Liver (tissue), 9 donors: ENCODE measurements around the gene ECI1. TPM values are rescaled to one million over a fixed set of nuclear protein-coding genes. Genes with fewer than 3 reads are reported as not detected.

Source experiments
- DNase-seq: peaks from one replicate; pipeline ENCODE4 v3.0.0-alpha.2; 2017; ENCODE audit warnings: low spot score
- H3K27ac ChIP-seq, 2 donors: one replicate each; pipeline ENCODE4 v1.7.0; 2013; ENCODE audit warnings: inconsistent platforms in 2 of 2, low read length in 2 of 2, control low read depth in 1 of 2, low read depth in 1 of 2, mild to moderate bottlenecking in 1 of 2
- H3K27me3 ChIP-seq, 4 donors: one replicate each; pipeline versions ENCODE4 v1.6.1 to v1.7.0; 2013; ENCODE audit warnings: low read length in 3 of 4, inconsistent platforms in 1 of 4, mild to moderate bottlenecking in 1 of 4, moderate library complexity in 1 of 4; ENCODE audit not compliant: control insufficient read depth in 4 of 4, insufficient read depth in 4 of 4
- H3K36me3 ChIP-seq, 4 donors: one replicate each; pipeline versions ENCODE4 v1.6.1 to v1.7.0; 2013; ENCODE audit warnings: low read length in 3 of 4, mild to moderate bottlenecking in 3 of 4, low read depth in 1 of 4, moderate library complexity in 1 of 4; ENCODE audit not compliant: control insufficient read depth in 4 of 4, insufficient read depth in 3 of 4
- H3K4me1 ChIP-seq, 4 donors: one replicate each; pipeline versions ENCODE4 v1.6.1 to v1.7.0; 2013; ENCODE audit warnings: low read length in 3 of 4, mild to moderate bottlenecking in 3 of 4, moderate library complexity in 1 of 4; ENCODE audit not compliant: control insufficient read depth in 4 of 4, insufficient read depth in 4 of 4
- H3K4me3 ChIP-seq, 3 donors: one replicate each; pipeline versions ENCODE4 v1.6.1 to v1.7.0; 2013; ENCODE audit warnings: low read length in 3 of 3, control low read depth in 1 of 3, low read depth in 1 of 3, mild to moderate bottlenecking in 1 of 3
- H3K9ac ChIP-seq, 2 donors: one replicate each; pipeline ENCODE4 v1.7.0; 2013; ENCODE audit warnings: low read length in 2 of 2, mild to moderate bottlenecking in 2 of 2, moderate library complexity in 2 of 2, control low read depth in 1 of 2, low read depth in 1 of 2
- H3K9me3 ChIP-seq, 4 donors: one replicate each; pipeline versions ENCODE4 v1.6.1 to v1.7.0; 2013; ENCODE audit warnings: low read length in 3 of 4; ENCODE audit not compliant: control insufficient read depth in 4 of 4
- CTCF ChIP-seq: fragments of 150-350 bp; IDR thresholded peaks from 2 replicates; pipeline ENCODE4 v1.5.1; 2017; ENCODE audit warnings: improper control_type of control experiment, low read depth, low read length; ENCODE audit not compliant: missing input control
- EGR1 ChIP-seq, 2 donors: IDR thresholded peaks; 2 replicates each; pipeline ENCODE4 v1.6.1; 2016 to 2018; ENCODE audit warnings: antibody characterized with exemption in 2 of 2, low read depth in 2 of 2
- FOXA2 ChIP-seq: IDR thresholded peaks from 2 replicates; pipeline ENCODE4 v1.6.1; 2016; ENCODE audit warnings: antibody characterized with exemption
- GABPA ChIP-seq, 2 donors: IDR thresholded peaks in 1 of 2; conservative IDR thresholded peaks in 1 of 2; 2 replicates each; pipeline ENCODE4 v1.6.1; 2016; ENCODE audit warnings: antibody characterized with exemption in 2 of 2, mild to moderate bottlenecking in 1 of 2, moderate library complexity in 1 of 2
- NR2F2 ChIP-seq: IDR thresholded peaks from 2 replicates; pipeline ENCODE4 v1.6.1; 2016; ENCODE audit warnings: antibody characterized with exemption
- RAD21 ChIP-seq, 2 donors: IDR thresholded peaks; 2 replicates each; pipeline ENCODE4 v1.6.1; 2016; ENCODE audit warnings: antibody characterized with exemption in 2 of 2, mild to moderate bottlenecking in 2 of 2
- REST ChIP-seq: IDR thresholded peaks from 2 replicates; pipeline ENCODE4 v1.6.1; 2016; ENCODE audit warnings: antibody characterized with exemption, mild to moderate bottlenecking
- SP1 ChIP-seq: IDR thresholded peaks from 2 replicates; pipeline ENCODE4 v1.6.1; 2018; ENCODE audit warnings: antibody characterized with exemption, mild to moderate bottlenecking
- ZBTB33 ChIP-seq: IDR thresholded peaks from 2 replicates; pipeline ENCODE4 v1.6.1; 2016; ENCODE audit warnings: antibody characterized with exemption
- WGBS: extraction: QIAGEN DNeasy Blood & Tissue Kit; methylation state at CpG from one replicate; pipeline ENCODE4 v1.1.7; 2013; 5-methylcytosine and 5-hydroxymethylcytosine counted together
- polyA plus RNA-seq, 2 donors: library from polyadenylated mRNA; stranded (reverse) in 1 of 2; unstranded in 1 of 2; fragments of 200-250 nt in 1 of 2; fragments of >200 nt in 1 of 2; fragmentation: Nextera tagmentation in 1 of 2; extraction: Ambion mirVana in 1 of 2; gene quantifications; one replicate each; pipeline versions ENCODE4 v1.2.1 to v1.2.3, GENCODE V29; 2013 to 2015
- total RNA-seq, 2 donors: library from RNA; depleted of rRNA; stranded (reverse); fragments of >200 nt; gene quantifications; one replicate each; pipeline ENCODE4 v1.2.3, GENCODE V29; 2014
- donor health status: healthy.
- donor health status: healthy.
- donor health status: healthy.
- donor health status: healthy.
- donor health status: healthy.

The ECI1 gene
- total and polyA plus RNA-seq, 4 donors, result 36.8 to 107 (median 79.5) TPM

GRCh38 chr16:2299915-2300192 is 48.5 kb upstream of the ECI1 start:
- 60% methylated on average over 10 of the region's 10 CpGs for WGBS
- Histone ChIP-seq H3K4me1 (no peaks in the 10 kb centered on the region), H3K9ac (no peak overlapping the region), H3K27ac (no peak overlapping the region), H3K4me3 (no peak overlapping the region), H3K9me3 (no peaks in the 10 kb centered on the region), H3K27me3 (no peaks in the 10 kb centered on the region), H3K36me3 (no peaks in the 10 kb centered on the region)
- no peak for DNase-seq
- no peak for TF ChIP-seq SP1

GRCh38 chr16:2299121-2299914 is 47.9 kb upstream of the ECI1 start:
- Histone ChIP-seq H3K27me3 (no peaks in the 10 kb centered on the region), H3K27ac (no peak overlapping the region), H3K4me3 (no peak overlapping the region), H3K4me1 (no peaks in the 10 kb centered on the region), H3K9ac (no peak overlapping the region), H3K36me3 (no peaks in the 10 kb centered on the region), H3K9me3 (no peaks in the 10 kb centered on the region)
- DNase-seq, result no peak
- WGBS, result 81% methylated on average over 31 of the region's 31 CpGs
- TF ChIP-seq RAD21 (IDR thresholded peaks at IDR 0.05), result no peak
- no peak for TF ChIP-seq CTCF
- TF ChIP-seq FOXA2, result no peak
- no peak for TF ChIP-seq NR2F2
- no peak for TF ChIP-seq GABPA (IDR thresholded peaks at IDR 0.05 in 1 of 2, conservative IDR thresholded peaks at IDR 0.05 in 1 of 2)
- TF ChIP-seq REST, result no peak
- no peak for TF ChIP-seq EGR1 (IDR thresholded peaks at IDR 0.05; ENCODE audit: low read depth in 2 of 2)

GRCh38 chr16:2298621-2299020 is 47.2 kb upstream of the ECI1 start:
- H3K27me3 ChIP-seq, result no peaks in the 10 kb centered on the region
- 85% methylated on average over 9 of the region's 9 CpGs for WGBS
- no peaks in the 10 kb centered on the region for H3K9me3 ChIP-seq
- H3K9ac ChIP-seq, result no peak overlapping the region
- TF ChIP-seq ZBTB33, result no peak
- no peak overlapping the region for H3K27ac ChIP-seq
- H3K4me1 ChIP-seq, result no peaks in the 10 kb centered on the region
- no peaks in the 10 kb centered on the region for H3K36me3 ChIP-seq
- DNase-seq, result no peak
- no peak overlapping the region for H3K4me3 ChIP-seq
